ENCODE results near the gene CACFD1. TPM values are rescaled to one million over a fixed set of nuclear protein-coding genes. Genes with fewer than 3 reads are reported as not detected.

The CACFD1 gene
- total RNA-seq, 1 experiment from 2014 or later = 6.9 TPM

GRCh38 chr9:133484671-133485437 lies 25.1 kb downstream of the CACFD1 start:
- no peak for TF ChIP-seq FOSL1 (IDR thresholded peaks at IDR 0.05; ENCODE audit: low read depth)
- no peak for TF ChIP-seq SP1 (IDR thresholded peaks at IDR 0.05; ENCODE audit: low read depth)
- no peak for TF ChIP-seq CTCF (IDR thresholded peaks at IDR 0.05 in 2 of 3, conservative IDR thresholded peaks at IDR 0.05 in 1 of 3; ENCODE audit: borderline replicate concordance in 1 of 3, insufficient read depth in 1 of 3, low read depth in 2 of 3, low read length in 2 of 3)
- TF ChIP-seq REST (IDR thresholded peaks at IDR 0.05; ENCODE audit: low read depth) = no peak
- TF ChIP-seq EZH2phosphoT487 (IDR thresholded peaks at IDR 0.05; ENCODE audit: borderline replicate concordance) = no peak
- no peak for TF ChIP-seq ZNF274 (IDR thresholded peaks at IDR 0.05; ENCODE audit: low read depth, low read length)
- no peak for TF ChIP-seq YY1 (IDR thresholded peaks at IDR 0.05; ENCODE audit: extremely low read depth, insufficient replicate concordance, low read depth, low read length)
- TF ChIP-seq SRF (IDR thresholded peaks at IDR 0.05; ENCODE audit: low read depth) = no peak
- intact Hi-C loops (cut with micrococcal nuclease) = loop anchor here (5.0 kb wide), 2 partner anchors 128 to 148 kb away; partner anchors contain the start of genes SURF1, SURF2 and SURF6
- peak; percentile 55 for ATAC-seq
- ChIA-PET POLR2A (interaction anchor here (1.3 kb wide), 1 partner anchor 25 kb away, joined by 4 read pairs; the partner anchor contains the start of gene CACFD1), CTCF (interaction anchor here (1.5 to 1.7 kb wide), 2 partner anchors 299 to 463 kb away, joined by 4 to 15 read pairs; no protein-coding TSS in a partner anchor), RAD21 (ENCODE audit: low non-redundant PET in 1 of 2, low total read pairs in 2 of 2, uncharacterized antibody in 2 of 2, unreplicated experiment in 2 of 2) (interaction anchor here in 1 of 2 experiments (0.6 kb wide), 1 partner anchor 486 kb away, joined by 3 read pairs; no protein-coding TSS in a partner anchor)
- peak overlapping the region; percentile 25 for H3K4me2 ChIP-seq (ENCODE audit: low read length)
- H3K4me3 ChIP-seq (replicated peaks in 1 of 2; ENCODE audit: low read depth in 1 of 2, low read length in 2 of 2) = no peak overlapping the region
- no peaks in the 10 kb centered on the region for H3K27me3 ChIP-seq (ENCODE audit: insufficient read depth, low read length)
- DNase-seq (ENCODE audit: low read depth, low spot score) = no peak
- no peak overlapping the region; the same call in 1 of the 2 replicates for H3K27ac ChIP-seq (ENCODE audit: low read depth, low read length)
- H3K9me2 ChIP-seq (ENCODE audit: insufficient read depth) = no peaks in the 10 kb centered on the region
- no peaks in the 10 kb centered on the region for H3K36me3 ChIP-seq (ENCODE audit: control insufficient read depth in 1 of 2, insufficient read depth in 2 of 2, low read length in 2 of 2)
- H3K4me1 ChIP-seq (ENCODE audit: control insufficient read depth in 1 of 2, insufficient read depth in 2 of 2, low read length in 2 of 2) = peaks cover 19 to 24% of the 10 kb centered on the region in 2 experiments; a peak in 3 of 4 replicates
- no peaks in the 10 kb centered on the region for H3K79me2 ChIP-seq (ENCODE audit: insufficient read depth, low read length)
- no peaks in the 10 kb centered on the region for H3K9me3 ChIP-seq (ENCODE audit: control insufficient read depth in 1 of 2, insufficient read depth in 1 of 2, low read depth in 1 of 2, low read length in 2 of 2)
- H2AFZ ChIP-seq (ENCODE audit: low read depth, low read length, poor library complexity, severe bottlenecking) = no peak overlapping the region
- H4K20me1 ChIP-seq (ENCODE audit: insufficient read depth) = no peaks in the 10 kb centered on the region
- no TSS peak for BruUV-seq (replicated peaks)
- no peak overlapping the region for H3K9ac ChIP-seq (ENCODE audit: low read length)
